ENCODE results near the gene HMGXB3. TPM values are rescaled to one million over a fixed set of nuclear protein-coding genes. Genes with fewer than 3 reads are reported as not detected.

Gene HMGXB3
- total RNA-seq, 6 experiments from 2014 or later: 7.7 to 28.3 (median 12.2) TPM

GRCh38 chr5:150070821-150071220 is 70.3 kb downstream of the HMGXB3 start:
- no peaks in the 10 kb centered on the region for H3K9me3 ChIP-seq
- WGBS (ENCODE audit: insufficient coverage, low coverage, low lambda C conversion rate, missing lambda C conversion rate): 95% methylated on average over 3 of the region's 3 CpGs
- no peak overlapping the region for H3K4me3 ChIP-seq
- DNase-seq: no peak
- no peaks in the 10 kb centered on the region for H3K4me1 ChIP-seq
- no peak overlapping the region for H3K27ac ChIP-seq
- TF ChIP-seq POLR2A (IDR thresholded peaks at IDR 0.05): no peak
- TF ChIP-seq, protein P1, sequence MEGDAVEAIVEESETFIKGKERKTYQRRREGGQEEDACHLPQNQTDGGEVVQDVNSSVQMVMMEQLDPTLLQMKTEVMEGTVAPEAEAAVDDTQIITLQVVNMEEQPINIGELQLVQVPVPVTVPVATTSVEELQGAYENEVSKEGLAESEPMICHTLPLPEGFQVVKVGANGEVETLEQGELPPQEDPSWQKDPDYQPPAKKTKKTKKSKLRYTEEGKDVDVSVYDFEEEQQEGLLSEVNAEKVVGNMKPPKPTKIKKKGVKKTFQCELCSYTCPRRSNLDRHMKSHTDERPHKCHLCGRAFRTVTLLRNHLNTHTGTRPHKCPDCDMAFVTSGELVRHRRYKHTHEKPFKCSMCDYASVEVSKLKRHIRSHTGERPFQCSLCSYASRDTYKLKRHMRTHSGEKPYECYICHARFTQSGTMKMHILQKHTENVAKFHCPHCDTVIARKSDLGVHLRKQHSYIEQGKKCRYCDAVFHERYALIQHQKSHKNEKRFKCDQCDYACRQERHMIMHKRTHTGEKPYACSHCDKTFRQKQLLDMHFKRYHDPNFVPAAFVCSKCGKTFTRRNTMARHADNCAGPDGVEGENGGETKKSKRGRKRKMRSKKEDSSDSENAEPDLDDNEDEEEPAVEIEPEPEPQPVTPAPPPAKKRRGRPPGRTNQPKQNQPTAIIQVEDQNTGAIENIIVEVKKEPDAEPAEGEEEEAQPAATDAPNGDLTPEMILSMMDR (IDR thresholded peaks at IDR 0.05): no peak
- H3K36me3 ChIP-seq: no peaks in the 10 kb centered on the region
- intact Hi-C loops (cut with DNase I): no loop called here
- no peaks in the 10 kb centered on the region for H3K27me3 ChIP-seq
- ATAC-seq: no peak

- ATAC-seq (no peak), DNase-seq (peak in 1 of 3 donors; percentile 40)
- WGBS (ENCODE audit: insufficient coverage, low coverage, low lambda C conversion rate, missing lambda C conversion rate): 60% methylated on average over 1 of the region's 5 CpGs
- intact Hi-C loops (cut with DNase I): no loop called here
- Histone ChIP-seq H3K36me3 (no peaks in the 10 kb centered on the region), H3K9me3 (no peaks in the 10 kb centered on the region), H3K4me1 (no peaks in the 10 kb centered on the region), H3K4me3 (no peak overlapping the region), H3K27me3 (no peaks in the 10 kb centered on the region), H3K27ac (no peak overlapping the region)
- no peak for TF ChIP-seq POLR2A (IDR thresholded peaks at IDR 0.05)
- TF ChIP-seq, protein P1 (IDR thresholded peaks at IDR 0.05): no peak
Observed at GRCh38 chr5:150073086-150073625, 72.6 kb downstream of the HMGXB3 start.

- TF ChIP-seq, protein P1 (IDR thresholded peaks at IDR 0.05): no peak
- no peak for TF ChIP-seq POLR2A (IDR thresholded peaks at IDR 0.05)
- WGBS (ENCODE audit: insufficient coverage, low coverage, low lambda C conversion rate, missing lambda C conversion rate): 65% methylated on average over 3 of the region's 3 CpGs
- H3K4me1 ChIP-seq: no peaks in the 10 kb centered on the region
- H3K9me3 ChIP-seq: no peaks in the 10 kb centered on the region
- no peaks in the 10 kb centered on the region for H3K27me3 ChIP-seq
- no peak overlapping the region for H3K4me3 ChIP-seq
- ATAC-seq: no peak
- H3K36me3 ChIP-seq: no peaks in the 10 kb centered on the region
- intact Hi-C loops (cut with DNase I): no loop called here
- no peak for DNase-seq
- H3K27ac ChIP-seq: no peak overlapping the region
Observed at GRCh38 chr5:150073677-150074076, 73.1 kb downstream of the HMGXB3 start.

GRCh38 chr5:150075233-150075632 is 74.7 kb downstream of the HMGXB3 start:
- peak in 1 of 3 donors; percentile 10 for DNase-seq
- 75% methylated on average over 4 of the region's 4 CpGs for WGBS (ENCODE audit: insufficient coverage, low coverage, low lambda C conversion rate, missing lambda C conversion rate)
- intact Hi-C loops (cut with DNase I): no loop called here
- no peaks in the 10 kb centered on the region for H3K36me3 ChIP-seq
- TF ChIP-seq, protein P1 (IDR thresholded peaks at IDR 0.05): no peak
- no peak for TF ChIP-seq POLR2A (IDR thresholded peaks at IDR 0.05)
- H3K27me3 ChIP-seq: no peaks in the 10 kb centered on the region
- no peak overlapping the region for H3K4me3 ChIP-seq
- H3K27ac ChIP-seq: no peak overlapping the region
- H3K9me3 ChIP-seq: no peaks in the 10 kb centered on the region
- H3K4me1 ChIP-seq: no peaks in the 10 kb centered on the region
- no peak for ATAC-seq

DNA sequence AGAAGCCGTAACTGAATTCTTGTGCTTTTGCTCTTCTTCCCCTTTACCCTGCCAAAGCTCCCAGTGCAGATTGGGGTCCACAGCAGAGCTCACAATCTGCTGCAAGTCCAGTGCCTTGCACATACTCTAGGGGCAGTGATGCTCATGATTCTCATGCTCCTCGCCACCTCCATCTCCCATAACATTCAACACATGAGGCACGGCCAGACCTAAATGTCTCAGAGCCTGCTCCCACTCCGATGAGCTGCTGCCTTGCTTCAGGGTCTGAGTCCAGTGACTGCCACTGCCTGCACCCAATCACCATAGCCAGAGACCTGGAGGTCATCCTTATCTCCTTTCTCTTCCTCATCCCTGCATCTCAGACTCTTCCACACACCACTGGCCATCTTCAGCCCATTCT is 75.3 kb downstream of the HMGXB3 start:
- DNase-seq: peak in 1 of 3 donors; percentile 21
- no peak for TF ChIP-seq POLR2A (IDR thresholded peaks at IDR 0.05)
- TF ChIP-seq, protein P1 (IDR thresholded peaks at IDR 0.05): no peak
- no peak overlapping the region for H3K4me3 ChIP-seq

More for the DNA sequence above, 75.3 kb downstream of the HMGXB3 start:
- intact Hi-C loops (cut with DNase I): no loop called here
- WGBS (ENCODE audit: insufficient coverage, low coverage, low lambda C conversion rate, missing lambda C conversion rate): 73% methylated on average over 3 of the region's 4 CpGs
- H3K36me3 ChIP-seq: no peaks in the 10 kb centered on the region
- no peaks in the 10 kb centered on the region for H3K9me3 ChIP-seq
- no peak overlapping the region for H3K27ac ChIP-seq
- H3K4me1 ChIP-seq: no peaks in the 10 kb centered on the region
- H3K27me3 ChIP-seq: no peaks in the 10 kb centered on the region
- no peak for ATAC-seq
